Adrenal gland (tissue), 12 donors: ENCODE results near the gene TYK2. TPM values are rescaled to one million over a fixed set of nuclear protein-coding genes. Genes with fewer than 3 reads are reported as not detected.
"Not testable (repeated sequence)": the region's sequence is repeated elsewhere in the genome, so short reads cannot be mapped to it uniquely, and the experiment has no call there.

Experiments
- DNase-seq, 7 donors: peaks; one replicate each; pipeline ENCODE4 v3.0.0-alpha.2; 2019 to 2020
- H3K27ac ChIP-seq, 5 donors: fragments of 200-600 bp; sonication (generic) in 4 of 5; 1 replicate in 3 of 5; 2 replicates in 2 of 5; pipeline versions ENCODE4 v1.5.1 to v1.8.0; 2016 to 2020; ENCODE audit warnings: mild to moderate bottlenecking in 1 of 5
- H3K27me3 ChIP-seq: fragments of 200-600 bp; 2 replicates; pipeline ENCODE4 v1.8.0; 2021
- H3K36me3 ChIP-seq, 2 donors: fragments of 200-600 bp; replicated peaks in 1 of 2; 1 replicate in 1 of 2; 2 replicates in 1 of 2; pipeline versions ENCODE4 v1.5.1 to v1.8.0; 2018 to 2022
- H3K4me1 ChIP-seq, 2 donors: fragments of 200-600 bp; replicated peaks in 1 of 2; 1 replicate in 1 of 2; 2 replicates in 1 of 2; pipeline versions ENCODE4 v1.5.1 to v1.8.0; 2018 to 2021
- H3K4me3 ChIP-seq, 4 donors: fragments of 200-600 bp; sonication (generic) in 3 of 4; one replicate each; pipeline ENCODE4 v1.5.1; 2016 to 2018
- H3K9me3 ChIP-seq, 3 donors: fragments of 200-600 bp; sonication (generic) in 1 of 3; replicated peaks in 1 of 3; 1 replicate in 2 of 3; 2 replicates in 1 of 3; pipeline versions ENCODE4 v1.5.1 to v1.8.0; 2016 to 2021
- POLR2A ChIP-seq, 2 donors: fragments of 450-650 bp; IDR thresholded peaks; one replicate each; pipeline ENCODE4 v1.6.1; 2017; ENCODE audit warnings: antibody characterized with exemption in 2 of 2, mild to moderate bottlenecking in 2 of 2, moderate library complexity in 1 of 2
- WGBS, 4 donors: extraction: QIAGEN DNeasy Blood & Tissue Kit in 2 of 4; methylation state at CpG; one replicate each; pipeline versions ENCODE4 v1.1.5 to v1.1.7; 2013 to 2017; 5-methylcytosine and 5-hydroxymethylcytosine counted together
- intact Hi-C, 2 donors: fragments of 100-400 bp; cut with DNase I; formaldehyde crosslinking; loops; one replicate each; pipeline versions ENCODE4 v1.14.1 to v1.15.0; 2022 to 2023
- polyA plus RNA-seq, 3 donors: library from polyadenylated mRNA; stranded (reverse); fragments of 200-250 nt in 2 of 3; fragments of 350-450 nt in 1 of 3; fragmentation: Illumina TruSeq in 1 of 3; extraction: RNeasy Lipid Tissue Mini Kit (QIAGEN cat#74804) in 1 of 3; gene quantifications; one replicate each; pipeline ENCODE4 v1.2.3, GENCODE V29; 2013 to 2014
- total RNA-seq, 9 donors: library from RNA; depleted of rRNA in 4 of 9; stranded (reverse); fragments of >200 nt in 4 of 9; fragments of 120-200 nt in 1 of 9; fragmentation: NEBNext Ultra II Directional in 1 of 9; extraction: Animal tissue kit (Norgen Biotek cat#: 25700) in 1 of 9; gene quantifications; one replicate each; pipeline versions ENCODE4 v1.1.0 to v1.2.4, GENCODE V29; 2013 to 2023
- TF ChIP-seq, protein P1 (sequence below), 6 experiments: fragments of 450-650 bp in 4 of 6; fragments of 200-600 bp in 2 of 6; sonication (generic) in 1 of 6; IDR thresholded peaks; 1 replicate in 5 of 6; 2 replicates in 1 of 6; pipeline versions ENCODE4 v1.5.1 to v1.8.0; 2016 to 2021; ENCODE audit warnings: antibody characterized with exemption in 6 of 6, mild to moderate bottlenecking in 2 of 6, moderate library complexity in 1 of 6
- donor health status: healthy with polysubstance abuse.
- donor health status: Bipolar disorder and iron deficiency.
- donor health status: DM: yes; HTN: yes; CAD: no.
- donor health status: DM: no; HTN: no; CAD: no.
- donor health status: DM: no; HTN: no; CAD: no.
- donor health status: DM: yes; HTN: yes; CAD: no.

The TYK2 gene
- total and polyA plus RNA-seq, 12 donors: 56.1 to 408 (median 104) TPM

DNA sequence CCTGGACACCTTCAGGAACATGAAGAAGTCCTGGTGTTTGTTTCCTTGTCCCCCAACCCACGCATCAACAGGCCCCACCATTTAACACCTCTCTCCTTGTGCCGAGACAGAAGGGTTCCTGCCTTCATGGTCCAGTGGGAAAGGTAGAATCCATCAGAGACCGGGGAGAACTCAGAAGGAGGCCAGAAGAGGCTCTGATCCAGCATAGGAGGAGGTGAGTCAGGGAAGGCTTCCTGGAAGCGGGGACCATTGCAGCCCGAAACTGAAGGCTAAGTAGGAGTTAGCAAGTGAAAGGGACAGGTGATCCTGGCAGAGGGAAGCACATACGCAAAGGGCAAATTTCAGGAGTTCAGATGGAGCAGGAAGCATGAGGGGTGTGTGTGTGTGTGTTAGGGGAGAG, 41.4 kb downstream of the TYK2 start:
- Histone ChIP-seq H3K4me1 (peaks cover 4 to 6% of the 10 kb centered on the region in 2 donors), H3K9me3 (no peaks in the 10 kb centered on the region), H3K4me3 (no peak overlapping the region), H3K36me3 (no peaks in the 10 kb centered on the region), H3K27ac (no peak overlapping the region), H3K27me3 (no peaks in the 10 kb centered on the region)
- TF ChIP-seq POLR2A (IDR thresholded peaks at IDR 0.05): no peak
- TF ChIP-seq, protein P1, sequence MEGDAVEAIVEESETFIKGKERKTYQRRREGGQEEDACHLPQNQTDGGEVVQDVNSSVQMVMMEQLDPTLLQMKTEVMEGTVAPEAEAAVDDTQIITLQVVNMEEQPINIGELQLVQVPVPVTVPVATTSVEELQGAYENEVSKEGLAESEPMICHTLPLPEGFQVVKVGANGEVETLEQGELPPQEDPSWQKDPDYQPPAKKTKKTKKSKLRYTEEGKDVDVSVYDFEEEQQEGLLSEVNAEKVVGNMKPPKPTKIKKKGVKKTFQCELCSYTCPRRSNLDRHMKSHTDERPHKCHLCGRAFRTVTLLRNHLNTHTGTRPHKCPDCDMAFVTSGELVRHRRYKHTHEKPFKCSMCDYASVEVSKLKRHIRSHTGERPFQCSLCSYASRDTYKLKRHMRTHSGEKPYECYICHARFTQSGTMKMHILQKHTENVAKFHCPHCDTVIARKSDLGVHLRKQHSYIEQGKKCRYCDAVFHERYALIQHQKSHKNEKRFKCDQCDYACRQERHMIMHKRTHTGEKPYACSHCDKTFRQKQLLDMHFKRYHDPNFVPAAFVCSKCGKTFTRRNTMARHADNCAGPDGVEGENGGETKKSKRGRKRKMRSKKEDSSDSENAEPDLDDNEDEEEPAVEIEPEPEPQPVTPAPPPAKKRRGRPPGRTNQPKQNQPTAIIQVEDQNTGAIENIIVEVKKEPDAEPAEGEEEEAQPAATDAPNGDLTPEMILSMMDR (IDR thresholded peaks at IDR 0.05): no peak
- WGBS, 4 donors: 78 to 88% (median 81%) methylated on average over 6 of the region's 6 CpGs
- DNase-seq: no peak
- intact Hi-C loops: loop anchor here in 1 of 2 donors (5.0 kb wide), 1 partner anchor 53 kb away; no protein-coding TSS in a partner anchor

DNA sequence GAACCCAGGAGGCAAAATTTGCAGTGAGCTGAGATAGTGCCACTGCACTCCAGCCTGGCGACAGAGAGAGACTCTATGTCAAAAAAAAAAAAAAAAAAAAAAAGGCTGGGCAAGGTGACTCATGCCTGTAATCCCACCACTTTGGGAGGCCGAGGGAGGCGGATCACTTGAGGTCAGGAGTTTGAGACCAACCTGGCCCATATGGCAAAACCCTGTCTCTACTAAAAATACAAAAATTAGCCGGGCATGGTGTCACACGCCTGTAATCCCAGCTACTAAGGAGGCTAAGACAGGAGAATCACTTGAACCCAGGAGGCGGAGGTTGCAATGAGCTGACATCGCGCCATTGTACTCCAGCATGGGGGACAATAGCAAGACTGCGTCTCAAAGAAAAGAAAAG, 43.6 kb downstream of the TYK2 start:
- intact Hi-C loops: loop anchor here in 1 of 2 donors (5.0 kb wide), 1 partner anchor 56 kb away; no protein-coding TSS in a partner anchor
- peaks cover 13 to 15% of the 10 kb centered on the region in 2 donors for H3K4me1 ChIP-seq
- H3K27ac ChIP-seq, H3K36me3 ChIP-seq, H3K9me3 ChIP-seq, H3K4me3 ChIP-seq, H3K27me3 ChIP-seq, DNase-seq: not testable (repeated sequence)
- WGBS, 4 donors: 90 to 95% (median 93%) methylated on average over 9 of the region's 9 CpGs

DNA sequence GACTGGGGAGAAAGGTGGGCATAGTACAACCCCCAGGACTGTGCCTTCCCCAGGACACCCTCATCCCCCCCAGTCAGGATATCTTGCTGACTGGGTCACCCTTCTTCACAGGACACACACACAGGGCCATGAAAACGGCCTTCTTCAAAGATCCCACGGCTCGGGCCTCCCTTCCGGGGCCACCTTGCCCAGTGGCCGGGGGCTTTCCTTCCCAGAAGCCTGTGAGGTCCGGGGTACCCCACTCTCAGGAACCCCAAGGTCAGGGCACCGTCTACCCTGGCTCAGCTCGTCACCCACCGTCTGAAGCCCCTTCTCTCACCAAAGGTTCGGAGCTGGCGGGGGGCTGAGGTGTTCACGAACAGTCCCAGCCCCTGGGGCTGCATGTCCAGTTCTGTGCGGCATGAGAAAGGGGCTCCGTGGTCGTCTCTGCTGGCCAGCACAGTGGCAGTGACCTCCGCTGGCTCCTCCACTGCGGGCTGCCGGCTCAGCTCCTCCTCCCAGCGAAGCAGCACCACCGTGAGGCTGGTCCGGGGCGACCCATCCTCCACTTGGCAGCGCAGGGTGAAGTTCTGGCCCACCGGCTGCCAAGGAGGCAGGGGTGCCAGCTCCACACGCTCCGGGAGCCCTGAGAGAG, 44.9 kb downstream of the TYK2 start:
- 57 to 77% (median 66%) methylated on average over 5 to 26 of the region's 26 CpGs for WGBS, 4 donors

DNA sequence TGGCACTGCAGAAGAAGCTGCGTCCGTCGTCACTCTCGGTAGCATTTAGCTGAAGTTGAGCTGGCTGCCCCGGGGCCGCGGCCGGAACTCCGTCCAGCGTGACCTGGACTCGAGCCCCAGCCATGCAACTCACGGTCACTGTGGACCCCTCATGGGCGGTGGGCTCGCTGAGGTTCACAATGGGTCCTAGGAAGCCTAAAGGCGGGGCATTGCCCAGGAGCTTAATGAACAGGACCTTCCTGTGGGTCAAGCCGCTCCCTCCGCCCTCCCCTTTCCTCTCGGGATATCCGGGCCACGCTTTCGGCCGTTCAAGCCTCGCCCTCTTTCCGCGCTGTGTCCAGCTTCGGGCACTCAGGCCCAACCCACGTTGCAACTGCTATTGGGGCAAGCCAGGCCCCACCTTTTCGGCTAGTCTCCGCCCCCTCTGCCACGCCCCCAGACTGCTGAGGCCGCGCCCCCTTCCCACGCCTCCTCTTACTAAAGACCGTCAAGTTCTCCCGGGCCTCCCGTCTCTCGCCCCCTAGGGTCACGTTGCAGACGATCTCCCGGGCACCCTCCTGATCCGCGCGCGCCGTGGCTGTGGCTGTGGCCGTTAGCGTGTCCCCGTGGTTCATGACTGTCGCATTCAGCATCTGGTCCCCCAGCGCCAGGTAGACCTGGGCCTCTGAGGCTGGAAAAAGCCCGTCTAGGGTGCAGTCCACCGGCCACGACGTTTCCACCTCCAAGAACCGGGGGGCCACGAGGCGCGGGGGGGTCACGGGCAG, 45.6 kb downstream of the TYK2 start:
- TF ChIP-seq, protein P1 (IDR thresholded peaks at IDR 0.05): peak in 1 of 6 experiments; percentile 11
- peak in 1 of 2 donors; percentile 85 for TF ChIP-seq POLR2A (IDR thresholded peaks at IDR 0.05)
- intact Hi-C loops: loop anchor here in 1 of 2 donors (5.0 kb wide), 1 partner anchor 58 kb away; no protein-coding TSS in a partner anchor
- 7 to 27% (median 17%) methylated on average over 10 to 59 of the region's 59 CpGs for WGBS, 4 donors

More for the DNA sequence above, 44.9 kb downstream of the TYK2 start:
- TF ChIP-seq POLR2A (IDR thresholded peaks at IDR 0.05): no peak
- TF ChIP-seq, protein P1 (IDR thresholded peaks at IDR 0.05): no peak
- intact Hi-C loops: loop anchor here in 1 of 2 donors (5.0 kb wide), 1 partner anchor 57 kb away; no protein-coding TSS in a partner anchor
- peaks cover 0 to under 1% of the 10 kb centered on the region in 2 donors for H3K36me3 ChIP-seq
- H3K27me3 ChIP-seq: no peaks in the 10 kb centered on the region
- no peak for DNase-seq
- H3K4me3 ChIP-seq: no peak overlapping the region
- H3K27ac ChIP-seq: peak overlapping the region in 1 of 5 donors; percentile 94
- H3K4me1 ChIP-seq: peaks cover 13 to 17% of the 10 kb centered on the region in 2 donors
- no peaks in the 10 kb centered on the region for H3K9me3 ChIP-seq

More for the DNA sequence above, 45.6 kb downstream of the TYK2 start:
- Histone ChIP-seq H3K4me1 (peaks cover 13 to 17% of the 10 kb centered on the region in 2 donors), H3K9me3 (no peaks in the 10 kb centered on the region), H3K36me3 (peaks cover 0 to 6% of the 10 kb centered on the region in 2 donors), H3K27ac (peak overlapping the region; percentile 39 to 94 (median 85)), H3K4me3 (peak overlapping the region in 3 of 4 donors; percentile 25 to 84 (median 62)), H3K27me3 (no peaks in the 10 kb centered on the region)
- peak; percentile 95 to 97 (median 97) for DNase-seq
